ENCODE data around the gene DRC1.

Gene DRC1

GRCh38 chr2:26480566-26481423 is 79.1 kb downstream of the DRC1 start:
- H4K20me1 ChIP-seq (ENCODE audit: control insufficient read depth, insufficient read depth, low read depth, low read length) = no peaks in the 10 kb centered on the region
- H3K9me3 ChIP-seq (ENCODE audit: control insufficient read depth, insufficient read depth, low read length) = no peaks in the 10 kb centered on the region
- no peaks in the 10 kb centered on the region for H3K27me3 ChIP-seq (ENCODE audit: control insufficient read depth, low read length)
- no peak overlapping the region for H3K4me2 ChIP-seq (ENCODE audit: low read length)
- H3K79me2 ChIP-seq (ENCODE audit: control insufficient read depth, low read length) = no peaks in the 10 kb centered on the region
- no peaks in the 10 kb centered on the region for H3K9me2 ChIP-seq (replicated peaks; ENCODE audit: control insufficient read depth, low read length)
- H3K36me3 ChIP-seq (ENCODE audit: control insufficient read depth, low read length) = no peaks in the 10 kb centered on the region
- no peak overlapping the region for H3K4me3 ChIP-seq (ENCODE audit: low read length)
- no peak for TF ChIP-seq EZH2phosphoT487 (IDR thresholded peaks at IDR 0.05; ENCODE audit: borderline replicate concordance, low read length)
- TF ChIP-seq CTCF (IDR thresholded peaks at IDR 0.05; ENCODE audit: low read depth, low read length, poor library complexity, severe bottlenecking) = no peak
- no peaks in the 10 kb centered on the region for H3K4me1 ChIP-seq (ENCODE audit: control insufficient read depth, low read length)
- H3K27ac ChIP-seq (ENCODE audit: low read depth, low read length) = no peak overlapping the region
- H3F3A ChIP-seq (ENCODE audit: control insufficient read depth, insufficient read depth) = no peaks in the 10 kb centered on the region

GRCh38 chr2:26481706-26482105 is 80.0 kb downstream of the DRC1 start:
- Histone ChIP-seq H3F3A (ENCODE audit: control insufficient read depth, insufficient read depth) (no peaks in the 10 kb centered on the region), H3K36me3 (ENCODE audit: control insufficient read depth, low read length) (no peaks in the 10 kb centered on the region), H4K20me1 (ENCODE audit: control insufficient read depth, insufficient read depth, low read depth, low read length) (no peaks in the 10 kb centered on the region), H3K9me3 (ENCODE audit: control insufficient read depth, insufficient read depth, low read length) (no peaks in the 10 kb centered on the region), H3K4me2 (ENCODE audit: low read length) (no peak overlapping the region), H3K27ac (ENCODE audit: low read depth, low read length) (no peak overlapping the region), H3K27me3 (ENCODE audit: control insufficient read depth, low read length) (no peaks in the 10 kb centered on the region), H3K79me2 (ENCODE audit: control insufficient read depth, low read length) (no peaks in the 10 kb centered on the region), H3K4me1 (ENCODE audit: control insufficient read depth, low read length) (no peaks in the 10 kb centered on the region), H3K9me2 (replicated peaks; ENCODE audit: control insufficient read depth, low read length) (no peaks in the 10 kb centered on the region), H3K4me3 (ENCODE audit: low read length) (no peak overlapping the region)
- TF ChIP-seq CTCF (IDR thresholded peaks at IDR 0.05; ENCODE audit: low read depth, low read length, poor library complexity, severe bottlenecking) = no peak
- TF ChIP-seq EZH2phosphoT487 (IDR thresholded peaks at IDR 0.05; ENCODE audit: borderline replicate concordance, low read length) = no peak

GRCh38 chr2:26482211-26483026 is 80.7 kb downstream of the DRC1 start:
- Histone ChIP-seq H3K4me1 (ENCODE audit: control insufficient read depth, low read length) (no peaks in the 10 kb centered on the region), H3K36me3 (ENCODE audit: control insufficient read depth, low read length) (no peaks in the 10 kb centered on the region), H3K4me3 (ENCODE audit: low read length) (no peak overlapping the region), H3K27ac (ENCODE audit: low read depth, low read length) (no peak overlapping the region), H3K79me2 (ENCODE audit: control insufficient read depth, low read length) (no peaks in the 10 kb centered on the region), H3F3A (ENCODE audit: control insufficient read depth, insufficient read depth) (no peaks in the 10 kb centered on the region), H4K20me1 (ENCODE audit: control insufficient read depth, insufficient read depth, low read depth, low read length) (no peaks in the 10 kb centered on the region), H3K4me2 (ENCODE audit: low read length) (no peak overlapping the region), H3K9me3 (ENCODE audit: control insufficient read depth, insufficient read depth, low read length) (no peaks in the 10 kb centered on the region), H3K9me2 (replicated peaks; ENCODE audit: control insufficient read depth, low read length) (no peaks in the 10 kb centered on the region), H3K27me3 (ENCODE audit: control insufficient read depth, low read length) (no peaks in the 10 kb centered on the region)
- no peak for TF ChIP-seq CTCF (IDR thresholded peaks at IDR 0.05; ENCODE audit: low read depth, low read length, poor library complexity, severe bottlenecking)
- no peak for TF ChIP-seq EZH2phosphoT487 (IDR thresholded peaks at IDR 0.05; ENCODE audit: borderline replicate concordance, low read length)

Measured in DOHH2 (cell line).